Measurements from ENCODE around the gene RMI1.
"Not testable (repeated sequence)": the region's sequence is repeated elsewhere in the genome, so short reads cannot be mapped to it uniquely, and the experiment has no call there.

The RMI1 gene

GRCh38 chr9:84024041-84024575 is 43.5 kb downstream of the RMI1 start:
- no peak for DNase-seq

GRCh38 chr9:84027201-84027600 is 46.6 kb downstream of the RMI1 start:
- no peak for DNase-seq

GRCh38 chr9:84031534-84031933 is 50.9 kb downstream of the RMI1 start:
- no peak for DNase-seq

- not testable (repeated sequence) for DNase-seq
These were observed 61.3 kb downstream of the RMI1 start for GRCh38 chr9:84041857-84042256.

GRCh38 chr9:84045481-84046097 is 65.0 kb downstream of the RMI1 start:
- no peak for DNase-seq
